IMR-90 (cell line): Measurements from ENCODE around the gene FNBP1.

Experiments
- CEBPB ChIP-seq: IDR thresholded peaks from 2 replicates; pipeline ENCODE4 v1.6.1; 2012; ENCODE audit warnings: low read depth, low read length, improper control_type of control experiment
- CTCF ChIP-seq: conservative IDR thresholded peaks from 2 replicates; pipeline ENCODE4 v1.5.1; 2012; ENCODE audit warnings: mild to moderate bottlenecking, low read depth, low read length, improper control_type of control experiment
- FOS ChIP-seq: fragments of 150-350 bp; IDR thresholded peaks from 2 replicates; pipeline ENCODE4 v1.6.1; 2016; ENCODE audit warnings: low read depth, low read length
- POLR2A ChIP-seq: IDR thresholded peaks from 2 replicates; pipeline ENCODE4 v1.6.1; 2012; ENCODE audit warnings: mild to moderate bottlenecking, low read depth, low read length
- RCOR1 ChIP-seq: IDR thresholded peaks from 2 replicates; pipeline ENCODE4 v1.6.1; 2012; ENCODE audit warnings: mild to moderate bottlenecking, low read length, improper control_type of control experiment; ENCODE audit not compliant: insufficient replicate concordance
- SMC3 ChIP-seq: fragments of 150-350 bp; IDR thresholded peaks from 2 replicates; pipeline ENCODE4 v1.6.1; 2016; ENCODE audit warnings: low read depth, mild to moderate bottlenecking, antibody characterized with exemption, low read length, moderate library complexity

GRCh38 chr9:129996161-129996830 is 46.7 kb downstream of the FNBP1 start:
- TF ChIP-seq CTCF = no peak
- no peak for TF ChIP-seq FOS
- no peak for TF ChIP-seq POLR2A
- TF ChIP-seq SMC3 = no peak
- no peak for TF ChIP-seq CEBPB
- TF ChIP-seq RCOR1 = no peak
